IPS-NIHi11 (cell line): ENCODE data around the gene KRT39.
A peak's percentile ranks its signal among the peaks of the same experiment; 100 is the strongest.
"Not testable (repeated sequence)": the region's sequence is repeated elsewhere in the genome, so short reads cannot be mapped to it uniquely, and the experiment has no call there.

Source experiments
- DNase-seq: peaks from one replicate; pipeline ENCODE4 v3.0.0; 2012; ENCODE audit warnings: mixed read lengths, low spot score

The KRT39 gene

GRCh38 chr17:40938981-40939380, 27.8 kb downstream of the KRT39 start:
- DNase-seq: no peak

- DNase-seq: peak; percentile 46
Observed at GRCh38 chr17:40937384-40937819, 29.3 kb downstream of the KRT39 start, which contains the start of gene KRT23. KRT23 (minus strand) TSS chr17:40937646; CDS start chr17:40936603, 1,043 bp downstream.

- DNase-seq: peak; percentile 40
Observed at GRCh38 chr17:40936976-40937375, 29.8 kb downstream of the KRT39 start.

GRCh38 chr17:40936437-40936971, 30.2 kb downstream of the KRT39 start:
- no peak for DNase-seq

GRCh38 chr17:40935624-40936023, 31.1 kb downstream of the KRT39 start:
- no peak for DNase-seq

- peak; percentile 28 for DNase-seq
Observed at GRCh38 chr17:40932608-40933007, 34.1 kb downstream of the KRT39 start.

- DNase-seq: no peak
Observed at GRCh38 chr17:40931311-40931710, 35.4 kb downstream of the KRT39 start.

GRCh38 chr17:40926341-40926740, 40.4 kb downstream of the KRT39 start:
- no peak for DNase-seq

- no peak for DNase-seq
Observed at GRCh38 chr17:40922239-40922638, 44.5 kb downstream of the KRT39 start.

GRCh38 chr17:40921026-40921425, 45.7 kb downstream of the KRT39 start:
- no peak for DNase-seq

GRCh38 chr17:40917116-40917515, 49.6 kb downstream of the KRT39 start:
- DNase-seq: not testable (repeated sequence)

GRCh38 chr17:40916366-40916765, 50.4 kb downstream of the KRT39 start:
- DNase-seq: no peak

GRCh38 chr17:40915721-40916256, 51.0 kb downstream of the KRT39 start:
- DNase-seq: no peak

GRCh38 chr17:40915199-40915661, 51.5 kb downstream of the KRT39 start:
- no peak for DNase-seq

GRCh38 chr17:40914075-40914855, 52.5 kb downstream of the KRT39 start:
- DNase-seq: no peak

- DNase-seq: no peak
Observed at GRCh38 chr17:40912486-40913210, 54.1 kb downstream of the KRT39 start.

GRCh38 chr17:40910441-40910841, 56.3 kb downstream of the KRT39 start:
- DNase-seq: no peak

GRCh38 chr17:40909755-40910154, 57.0 kb downstream of the KRT39 start:
- no peak for DNase-seq

- peak; percentile 82 for DNase-seq
Observed at GRCh38 chr17:40909351-40909750, 57.4 kb downstream of the KRT39 start.
